ENCODE results near the gene SCD5. TPM values are rescaled to one million over a fixed set of nuclear protein-coding genes. Genes with fewer than 3 reads are reported as not detected.

Gene SCD5
- total and polyA plus RNA-seq, 3 experiments from 2014 or later, result 2.6 to 6.3 (median 6.2) TPM

- no peak overlapping the region for H3K27ac ChIP-seq (ENCODE audit: low read depth, low read length)
- no peaks in the 10 kb centered on the region for H3K9me3 ChIP-seq (ENCODE audit: low read length)
- no peaks in the 10 kb centered on the region for H3K36me3 Mint-ChIP-seq
- no peaks in the 10 kb centered on the region for H3K9me3 Mint-ChIP-seq
- H3K4me3 ChIP-seq (ENCODE audit: low read length), result no peak overlapping the region
- H3K4me3 Mint-ChIP-seq, result no peak overlapping the region
- no peaks in the 10 kb centered on the region for H3K4me1 Mint-ChIP-seq
- no peak for DNase-seq
- H3K36me3 ChIP-seq (ENCODE audit: insufficient read depth, low read length), result no peaks in the 10 kb centered on the region
- H3K27me3 Mint-ChIP-seq, result no peaks in the 10 kb centered on the region
- CTCF ChIA-PET, result no interaction called here
- POLR2A ChIA-PET, result no interaction called here
- H3K27ac Mint-ChIP-seq, result peak overlapping the region in 1 of 8 donors; percentile 24
- H3K27me3 ChIP-seq (ENCODE audit: insufficient read depth, low read length, poor library complexity, severe bottlenecking), result no peaks in the 10 kb centered on the region
- H3K4me1 ChIP-seq (ENCODE audit: insufficient read depth, low read length), result no peaks in the 10 kb centered on the region
Measured at GRCh38 chr4:82715731-82716617, 82.6 kb downstream of the SCD5 start.

- no peaks in the 10 kb centered on the region for H3K9me3 Mint-ChIP-seq
- ChIA-PET POLR2A (no interaction called here), CTCF (no interaction called here)
Measured at GRCh38 chr4:82713856-82714255, 84.7 kb downstream of the SCD5 start.

GRCh38 chr4:82712561-82712960, 86.0 kb downstream of the SCD5 start:
- H3K4me3 Mint-ChIP-seq, result no peak overlapping the region
- Histone ChIP-seq H3K9me3 (ENCODE audit: low read length) (no peaks in the 10 kb centered on the region), H3K27me3 (ENCODE audit: insufficient read depth, low read length, poor library complexity, severe bottlenecking) (no peaks in the 10 kb centered on the region), H3K36me3 (ENCODE audit: insufficient read depth, low read length) (no peaks in the 10 kb centered on the region), H3K4me3 (ENCODE audit: low read length) (no peak overlapping the region), H3K4me1 (ENCODE audit: insufficient read depth, low read length) (no peaks in the 10 kb centered on the region), H3K27ac (ENCODE audit: low read depth, low read length) (no peak overlapping the region)
- no peak for DNase-seq
- peak overlapping the region in 1 of 8 donors; percentile 52 for H3K27ac Mint-ChIP-seq
- H3K27me3 Mint-ChIP-seq, result no peaks in the 10 kb centered on the region
- H3K36me3 Mint-ChIP-seq, result peaks cover 0 to 1% (median 0%) of the 10 kb centered on the region in 3 donors
- peaks cover 0 to 1% (median 0%) of the 10 kb centered on the region in 5 donors for H3K9me3 Mint-ChIP-seq
- ChIA-PET POLR2A (no interaction called here), CTCF (interaction anchor here (1.3 kb wide), 1 partner anchor 10 kb away, joined by 3 read pairs; no protein-coding TSS in a partner anchor)
- H3K4me1 Mint-ChIP-seq, result peaks cover 0 to 9% (median 0%) of the 10 kb centered on the region in 3 donors

More at GRCh38 chr4:82713856-82714255, 84.7 kb downstream of the SCD5 start:
- H3K36me3 ChIP-seq (ENCODE audit: insufficient read depth, low read length), result no peaks in the 10 kb centered on the region
- no peak overlapping the region for H3K27ac ChIP-seq (ENCODE audit: low read depth, low read length)
- Mint-ChIP-seq H3K27ac (no peak overlapping the region), H3K36me3 (peaks cover 0 to 1% (median 0%) of the 10 kb centered on the region in 3 donors), H3K27me3 (no peaks in the 10 kb centered on the region), H3K4me1 (peaks cover 0 to 9% (median 0%) of the 10 kb centered on the region in 3 donors), H3K4me3 (no peak overlapping the region)
- H3K9me3 ChIP-seq (ENCODE audit: low read length), result no peaks in the 10 kb centered on the region
- no peak overlapping the region for H3K4me3 ChIP-seq (ENCODE audit: low read length)
- H3K27me3 ChIP-seq (ENCODE audit: insufficient read depth, low read length, poor library complexity, severe bottlenecking), result no peaks in the 10 kb centered on the region
- H3K4me1 ChIP-seq (ENCODE audit: insufficient read depth, low read length), result no peaks in the 10 kb centered on the region
- DNase-seq, result no peak

GRCh38 chr4:82711158-82711785, 87.3 kb downstream of the SCD5 start:
- H3K9me3 ChIP-seq (ENCODE audit: low read length), result no peaks in the 10 kb centered on the region
- Mint-ChIP-seq H3K4me1 (peaks cover 0 to 9% (median 0%) of the 10 kb centered on the region in 3 donors), H3K27ac (no peak overlapping the region), H3K27me3 (no peaks in the 10 kb centered on the region), H3K36me3 (peaks cover 0 to 1% (median 0%) of the 10 kb centered on the region in 3 donors), H3K4me3 (no peak overlapping the region), H3K9me3 (peaks cover 0 to 1% (median 0%) of the 10 kb centered on the region in 5 donors)
- no peaks in the 10 kb centered on the region for H3K4me1 ChIP-seq (ENCODE audit: insufficient read depth, low read length)
- H3K27me3 ChIP-seq (ENCODE audit: insufficient read depth, low read length, poor library complexity, severe bottlenecking), result no peaks in the 10 kb centered on the region
- no peak overlapping the region for H3K27ac ChIP-seq (ENCODE audit: low read depth, low read length)
- no peak overlapping the region for H3K4me3 ChIP-seq (ENCODE audit: low read length)
- ChIA-PET POLR2A (no interaction called here), CTCF (no interaction called here)
- no peaks in the 10 kb centered on the region for H3K36me3 ChIP-seq (ENCODE audit: insufficient read depth, low read length)
- no peak for DNase-seq

GRCh38 chr4:82710197-82710929, 88.2 kb downstream of the SCD5 start:
- ChIA-PET CTCF (no interaction called here), POLR2A (no interaction called here)
- Mint-ChIP-seq H3K4me3 (no peak overlapping the region), H3K9me3 (peaks cover 0 to 1% (median 0%) of the 10 kb centered on the region in 5 donors), H3K27me3 (no peaks in the 10 kb centered on the region), H3K27ac (no peak overlapping the region), H3K36me3 (peaks cover 0 to 1% (median 0%) of the 10 kb centered on the region in 3 donors), H3K4me1 (peaks cover 0 to 9% (median 0%) of the 10 kb centered on the region in 3 donors)
- DNase-seq, result no peak
- Histone ChIP-seq H3K27me3 (ENCODE audit: insufficient read depth, low read length, poor library complexity, severe bottlenecking) (no peaks in the 10 kb centered on the region), H3K27ac (ENCODE audit: low read depth, low read length) (no peak overlapping the region), H3K9me3 (ENCODE audit: low read length) (no peaks in the 10 kb centered on the region), H3K4me3 (ENCODE audit: low read length) (no peak overlapping the region), H3K4me1 (ENCODE audit: insufficient read depth, low read length) (no peaks in the 10 kb centered on the region), H3K36me3 (ENCODE audit: insufficient read depth, low read length) (no peaks in the 10 kb centered on the region)

GRCh38 chr4:82708982-82709381, 89.6 kb downstream of the SCD5 start:
- no peak for DNase-seq
- CTCF ChIA-PET, result no interaction called here
- Histone ChIP-seq H3K4me1 (ENCODE audit: insufficient read depth, low read length) (no peaks in the 10 kb centered on the region), H3K4me3 (ENCODE audit: low read length) (no peak overlapping the region), H3K27me3 (ENCODE audit: insufficient read depth, low read length, poor library complexity, severe bottlenecking) (no peaks in the 10 kb centered on the region), H3K36me3 (ENCODE audit: insufficient read depth, low read length) (no peaks in the 10 kb centered on the region), H3K9me3 (ENCODE audit: low read length) (no peaks in the 10 kb centered on the region), H3K27ac (ENCODE audit: low read depth, low read length) (no peak overlapping the region)
- Mint-ChIP-seq H3K27ac (no peak overlapping the region), H3K4me1 (peaks cover 0 to 9% (median 0%) of the 10 kb centered on the region in 3 donors), H3K27me3 (no peaks in the 10 kb centered on the region), H3K36me3 (peaks cover 4 to 6% (median 6%) of the 10 kb centered on the region in 3 donors), H3K4me3 (no peak overlapping the region), H3K9me3 (peaks cover 0 to 1% (median 0%) of the 10 kb centered on the region in 5 donors)
- POLR2A ChIA-PET, result no interaction called here

- Histone ChIP-seq H3K4me1 (ENCODE audit: insufficient read depth, low read length) (no peaks in the 10 kb centered on the region), H3K4me3 (ENCODE audit: low read length) (no peak overlapping the region), H3K9me3 (ENCODE audit: low read length) (no peaks in the 10 kb centered on the region), H3K27me3 (ENCODE audit: insufficient read depth, low read length, poor library complexity, severe bottlenecking) (no peaks in the 10 kb centered on the region), H3K27ac (ENCODE audit: low read depth, low read length) (no peak overlapping the region), H3K36me3 (ENCODE audit: insufficient read depth, low read length) (no peaks in the 10 kb centered on the region)
- CTCF ChIA-PET, result interaction anchor here (1.0 to 1.6 kb wide), 2 partner anchors 11 to 121 kb away, joined by 3 read pairs; no protein-coding TSS in a partner anchor
- Mint-ChIP-seq H3K9me3 (peaks cover 0 to 1% (median 0%) of the 10 kb centered on the region in 5 donors), H3K4me1 (peaks cover 0 to 9% (median 0%) of the 10 kb centered on the region in 3 donors), H3K4me3 (no peak overlapping the region), H3K36me3 (peaks cover 7 to 12% (median 7%) of the 10 kb centered on the region in 3 donors), H3K27ac (no peak overlapping the region), H3K27me3 (no peaks in the 10 kb centered on the region)
- DNase-seq, result no peak
- POLR2A ChIA-PET, result no interaction called here
Measured at GRCh38 chr4:82706349-82707000, 92.1 kb downstream of the SCD5 start.

Data from CD8-positive, alpha-beta memory T cell (primary cell).